GM21367 (cell line): ENCODE data around the gene FAH.
"Not testable (repeated sequence)": the region's sequence is repeated elsewhere in the genome, so short reads cannot be mapped to it uniquely, and the experiment has no call there.

Experiments used
- ATAC-seq: cut with Tn5 transposase; IDR thresholded peaks from one replicate; pipeline ENCODE4 v1.9.1; 2021; ENCODE audit not compliant: unreplicated experiment

FAH gene

GRCh38 chr15:80152896-80153876, at the start of gene FAH:
FAH (plus strand) TSS chr15:80152999; CDS start chr15:80153055, 56 bp downstream.
- ATAC-seq: peak; percentile 41

- no peak for ATAC-seq
Observed at GRCh38 chr15:80105193-80105592, 47.6 kb upstream of the FAH start.

- no peak for ATAC-seq
Observed at GRCh38 chr15:80105595-80105994, 47.2 kb upstream of the FAH start.

DNA sequence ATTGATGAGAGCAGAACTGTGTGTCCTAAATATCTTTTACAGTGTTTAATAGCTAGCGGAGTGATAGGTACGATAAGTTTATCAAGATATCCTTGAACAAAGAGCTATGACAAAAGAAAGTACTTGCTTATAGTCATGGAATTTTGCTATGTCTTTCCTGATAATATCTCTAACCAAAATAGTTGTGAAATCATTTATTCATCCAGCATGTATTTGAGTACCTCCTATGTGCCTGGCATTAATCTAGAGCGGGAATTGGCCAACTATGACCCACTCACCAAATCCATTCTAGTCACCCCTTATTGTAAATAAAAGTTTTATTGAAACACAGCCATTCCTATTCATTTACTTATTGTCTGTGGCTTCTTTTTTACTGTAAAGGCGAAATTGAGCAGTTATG, 46.7 kb upstream of the FAH start:
- no peak for ATAC-seq

GRCh38 chr15:80107204-80107603, 45.6 kb upstream of the FAH start:
- ATAC-seq: no peak

GRCh38 chr15:80107774-80108173, 45.0 kb upstream of the FAH start:
- no peak for ATAC-seq

DNA sequence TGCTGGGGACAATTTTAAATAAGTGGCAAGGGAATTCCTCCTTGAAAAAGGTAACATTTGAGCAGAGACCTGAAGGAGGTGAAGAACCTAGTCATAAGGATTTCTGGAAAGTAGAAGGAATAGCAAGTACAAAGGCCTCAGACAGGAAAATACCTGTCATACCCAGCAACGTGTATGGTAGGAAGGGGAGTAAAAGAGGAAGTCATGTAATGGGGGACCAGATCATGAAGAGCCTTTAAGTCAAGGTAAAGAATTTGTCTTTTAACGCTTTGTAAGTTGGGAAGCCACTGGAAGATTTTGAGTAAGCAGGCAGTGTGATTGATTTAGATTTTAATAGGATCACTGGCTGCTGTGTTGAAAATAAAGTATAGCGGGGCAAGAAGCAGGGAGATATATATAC, 43.4 kb upstream of the FAH start:
- no peak for ATAC-seq

DNA sequence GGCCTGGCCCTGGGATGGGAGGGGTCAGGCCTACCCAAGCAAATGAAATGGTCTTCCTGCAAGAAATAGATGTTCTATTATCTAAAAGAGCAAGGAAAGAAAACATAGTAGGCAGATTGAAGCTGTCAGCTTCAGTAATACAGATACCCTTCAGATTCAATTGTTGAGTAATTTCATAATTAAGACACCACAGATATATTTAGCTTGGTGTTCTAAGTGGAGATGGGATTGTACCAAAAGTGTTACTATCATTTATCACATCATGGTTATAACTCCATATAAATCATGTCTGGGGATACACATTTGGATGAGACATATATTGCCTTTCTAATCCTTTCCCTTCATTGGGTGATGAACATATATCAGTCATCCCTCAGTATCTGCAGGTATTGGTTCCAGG, 41.9 kb upstream of the FAH start:
- ATAC-seq: no peak

DNA sequence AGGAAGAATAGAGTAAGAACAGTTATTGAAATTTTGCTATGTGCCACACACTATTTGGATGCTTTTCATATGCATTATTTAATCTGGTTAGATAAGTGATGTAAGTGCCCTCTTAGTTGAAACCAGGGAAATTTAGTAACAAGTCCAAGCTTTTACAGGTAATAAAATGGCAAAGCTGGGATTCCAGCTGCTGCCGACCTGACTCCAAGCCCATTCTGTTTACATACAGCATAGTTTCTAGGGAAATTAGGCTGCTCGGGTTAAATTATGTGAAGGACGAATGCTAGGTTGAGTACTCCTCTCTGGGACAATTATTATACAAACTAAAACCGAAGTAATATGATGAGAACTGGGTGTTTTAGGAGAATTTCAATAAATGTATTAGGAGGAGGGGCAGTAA, 38.7 kb upstream of the FAH start:
- no peak for ATAC-seq

- no peak for ATAC-seq
Observed at GRCh38 chr15:80115021-80115420, 37.8 kb upstream of the FAH start.

DNA sequence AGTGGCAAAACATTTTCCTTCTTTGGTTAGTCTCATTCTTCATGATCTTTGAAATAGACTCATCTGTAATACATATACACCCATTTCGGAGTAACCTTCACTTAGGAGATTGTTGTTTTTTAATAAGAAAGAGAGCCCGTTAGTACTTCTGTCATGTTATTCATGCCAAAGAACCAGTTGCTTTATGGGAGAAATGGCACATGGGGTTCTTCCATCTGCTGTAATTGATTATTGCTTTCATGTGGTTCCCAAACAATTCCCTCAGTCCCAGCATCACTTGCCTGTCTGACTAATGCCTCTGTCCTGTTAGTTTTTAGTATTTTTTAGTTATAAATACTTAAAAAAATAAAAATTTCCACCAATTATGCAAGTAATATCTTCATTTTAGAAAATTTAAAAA, 33.8 kb upstream of the FAH start:
- ATAC-seq: no peak

GRCh38 chr15:80120636-80121035, 32.2 kb upstream of the FAH start:
- no peak for ATAC-seq

- no peak for ATAC-seq
Observed at GRCh38 chr15:80121546-80121945, 31.3 kb upstream of the FAH start.

DNA sequence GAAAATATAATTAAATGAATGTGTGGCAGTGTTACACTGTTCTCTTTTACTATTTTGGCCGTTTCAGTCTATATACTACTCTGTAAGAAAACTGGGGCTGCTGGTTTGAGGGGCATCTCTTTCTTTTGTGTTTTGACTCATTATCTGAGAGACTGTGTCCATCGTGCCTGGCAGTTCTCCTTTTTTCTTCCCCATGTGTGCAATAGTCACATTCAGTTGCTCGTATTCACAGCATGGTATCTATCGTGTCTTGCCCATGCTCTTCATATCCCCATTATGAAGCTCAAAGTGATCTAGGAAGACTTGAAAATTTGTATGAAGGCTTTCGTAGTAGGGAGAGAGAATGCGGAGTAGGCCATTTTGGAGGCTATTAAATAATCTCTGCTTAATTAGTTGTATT, 29.8 kb upstream of the FAH start:
- ATAC-seq: no peak

DNA sequence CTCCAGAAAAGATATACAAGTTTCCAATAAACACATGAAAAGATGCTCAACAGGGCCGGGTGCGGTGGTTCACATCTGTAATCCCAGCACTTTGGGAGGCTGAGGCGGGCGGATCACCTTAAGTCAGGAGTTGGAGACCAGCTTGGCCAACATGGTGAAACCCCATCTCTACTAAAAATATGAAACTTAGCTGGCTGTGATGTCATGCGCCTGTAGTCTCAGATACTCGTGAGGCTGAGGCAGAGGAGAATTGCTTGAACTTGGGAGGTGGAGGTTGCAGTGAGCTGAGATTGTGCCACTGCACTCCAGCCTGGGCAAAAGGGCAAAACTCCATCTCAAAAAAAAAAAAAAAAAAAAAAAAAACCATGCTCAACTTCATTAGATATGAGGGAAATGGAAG, 25.5 kb upstream of the FAH start:
- not testable (repeated sequence) for ATAC-seq

DNA sequence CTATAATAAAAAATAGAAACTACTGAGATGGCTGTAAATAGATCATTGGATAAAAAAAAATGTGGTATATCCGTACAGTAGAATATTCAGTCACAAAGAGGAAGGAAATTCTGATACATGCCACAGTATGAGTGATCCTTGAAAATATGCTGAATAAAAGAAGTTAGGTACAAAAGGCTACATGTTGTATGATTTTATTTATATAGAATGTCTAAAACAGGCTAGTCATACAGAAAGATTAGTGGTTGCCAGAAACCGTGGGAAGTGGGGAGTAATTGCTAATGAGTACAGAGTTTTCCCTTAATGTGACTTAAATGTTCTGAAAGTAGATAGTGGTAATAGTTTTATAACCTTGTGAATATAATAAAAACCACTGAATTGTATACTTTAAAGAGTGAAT, 24.9 kb upstream of the FAH start:
- no peak for ATAC-seq

DNA sequence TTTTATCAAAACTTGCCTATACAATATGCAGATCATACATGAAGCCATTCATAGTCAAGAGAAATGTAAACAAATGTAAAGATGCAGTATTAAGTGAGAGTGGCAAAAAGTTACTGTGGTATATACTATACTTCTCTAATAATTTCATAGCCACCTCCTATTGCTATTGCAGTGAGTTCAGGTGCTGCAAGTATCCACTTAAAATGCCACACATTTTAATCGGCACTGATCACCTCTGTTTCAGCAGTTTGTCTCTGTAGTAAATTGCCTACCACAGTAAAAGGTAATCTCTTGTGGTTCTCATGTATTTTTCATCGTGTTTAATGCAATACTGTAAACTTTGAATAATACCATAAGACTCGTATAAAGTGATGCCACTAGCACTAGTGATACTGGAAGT, 20.4 kb upstream of the FAH start:
- ATAC-seq: no peak

GRCh38 chr15:80136854-80137253, 15.9 kb upstream of the FAH start:
- no peak for ATAC-seq

- ATAC-seq: no peak
Observed at GRCh38 chr15:80138961-80139360, 13.8 kb upstream of the FAH start.

GRCh38 chr15:80140909-80141308, 11.9 kb upstream of the FAH start:
- no peak for ATAC-seq

- no peak for ATAC-seq
Observed at GRCh38 chr15:80141916-80142598, 10.7 kb upstream of the FAH start.

GRCh38 chr15:80142646-80143045, 10.2 kb upstream of the FAH start:
- ATAC-seq: no peak
